Caco-2 (cell line): ENCODE results near the gene ADAMTSL1. TPM values are rescaled to one million over a fixed set of nuclear protein-coding genes. Genes with fewer than 3 reads are reported as not detected.

Source experiments
- BruUV-seq: library from RNA; stranded (reverse); fragments of 400-500 nt; replicated peaks from 2 replicates; lab custom pipeline; 2021; lab: Mats Ljungman, UMichigan
- CTCF ChIA-PET: fragments of 300-600 bp; sonication (Branson Sonifier 250); formaldehyde crosslinking; loops from one replicate; lab custom pipeline; 2022; ENCODE audit warnings: antibody characterized with exemption; lab: Charles Lee
- POLR2A ChIA-PET: fragments of 300-600 bp; sonication (Branson Sonifier 250); formaldehyde crosslinking; loops from one replicate; lab custom pipeline; 2022; ENCODE audit warnings: antibody characterized with exemption; lab: Charles Lee
- DNase-seq, 2 experiments: peaks; one replicate each; pipeline versions ENCODE4 v3.0.0 to v3.0.0-alpha.2; 2020 to 2022
- H3K27me3 ChIP-seq: replicated peaks from 2 replicates; pipeline ENCODE4 v1.6.0; 2011; ENCODE audit warnings: low read length; ENCODE audit not compliant: control insufficient read depth, insufficient read depth
- H3K36me3 ChIP-seq: 2 replicates; pipeline ENCODE4 v1.5.1; 2011; ENCODE audit warnings: low read length; ENCODE audit not compliant: control insufficient read depth, insufficient read depth
- H3K4me1 ChIP-seq: fragments of 250-450 bp; sonication (Bioruptor Pico); 2 replicates; pipeline ENCODE4 v1.5.1; 2020; ENCODE audit warnings: mild to moderate bottlenecking
- H3K4me3 ChIP-seq: 2 replicates; pipeline ENCODE4 v1.5.1; 2011; ENCODE audit warnings: low read depth, mild to moderate bottlenecking, control low read depth, low read length
- H3K9me3 ChIP-seq: fragments of 250-450 bp; sonication (Bioruptor Pico); 2 replicates; pipeline ENCODE4 v1.5.1; 2020; ENCODE audit warnings: mild to moderate bottlenecking, moderate library complexity
- H3K27ac Mint-ChIP-seq: one replicate; pipeline ENCODE4 v1.8.0; 2022; ENCODE audit warnings: mixed read lengths; ENCODE audit not compliant: unreplicated experiment
- H3K27me3 Mint-ChIP-seq: one replicate; pipeline ENCODE4 v1.8.0; 2022; ENCODE audit warnings: mixed read lengths; ENCODE audit not compliant: insufficient read depth, unreplicated experiment
- H3K36me3 Mint-ChIP-seq: one replicate; pipeline ENCODE4 v1.8.0; 2022; ENCODE audit warnings: mild to moderate bottlenecking, mixed read lengths; ENCODE audit not compliant: insufficient read depth, unreplicated experiment
- H3K4me1 Mint-ChIP-seq: one replicate; pipeline ENCODE4 v1.8.0; 2022; ENCODE audit warnings: low read depth, mixed read lengths; ENCODE audit not compliant: unreplicated experiment
- H3K4me3 Mint-ChIP-seq: one replicate; pipeline ENCODE4 v1.8.0; 2022; ENCODE audit warnings: mild to moderate bottlenecking, moderate library complexity, mixed read lengths; ENCODE audit not compliant: unreplicated experiment
- H3K9me3 Mint-ChIP-seq: one replicate; pipeline ENCODE4 v1.8.0; 2022; ENCODE audit warnings: mixed read lengths; ENCODE audit not compliant: unreplicated experiment
- CTCF ChIP-seq, 2 experiments: fragments of 200-600 bp in 1 of 2; IDR thresholded peaks; 1 replicate in 1 of 2; 2 replicates in 1 of 2; pipeline versions ENCODE4 v1.5.1 to v1.8.0; 2011 to 2022; ENCODE audit warnings: antibody characterized with exemption in 1 of 2, control low read depth in 1 of 2, inconsistent platforms in 1 of 2, low read depth in 1 of 2, low read length in 1 of 2, mild to moderate bottlenecking in 1 of 2, moderate library complexity in 1 of 2; ENCODE audit not compliant: insufficient read depth in 1 of 2, severe bottlenecking in 1 of 2, unreplicated experiment in 1 of 2
- intact Hi-C: fragments of 100-400 bp; cut with micrococcal nuclease; formaldehyde crosslinking; loops from one replicate; pipeline ENCODE4 v1.10.0; 2022; ENCODE audit not compliant: unreplicated experiment
- total RNA-seq: library from RNA; stranded (reverse); gene quantifications from 2 replicates; pipeline ENCODE4 v1.2.3, GENCODE V29; 2022

Gene ADAMTSL1
- total RNA-seq, 1 experiment from 2014 or later, result not detected

GRCh38 chr9:18889550-18889949, 415.6 kb downstream of the ADAMTSL1 start:
- intact Hi-C loops, result no loop called here
- no peaks in the 10 kb centered on the region for H3K36me3 Mint-ChIP-seq
- H3K9me3 Mint-ChIP-seq, result peaks cover 4% of the 10 kb centered on the region
- no peak for TF ChIP-seq CTCF (IDR thresholded peaks at IDR 0.05; ENCODE audit: insufficient read depth in 1 of 2, low read depth in 1 of 2, low read length in 1 of 2, severe bottlenecking in 1 of 2, unreplicated experiment in 1 of 2)
- no peak overlapping the region for H3K4me3 Mint-ChIP-seq
- no peaks in the 10 kb centered on the region for H3K27me3 ChIP-seq
- H3K27me3 Mint-ChIP-seq, result peaks cover 2% of the 10 kb centered on the region
- H3K4me1 Mint-ChIP-seq, result no peaks in the 10 kb centered on the region
- H3K4me3 ChIP-seq, result no peak overlapping the region
- no peak for DNase-seq
- BruUV-seq, result no TSS peak
- no peaks in the 10 kb centered on the region for H3K36me3 ChIP-seq
- no peaks in the 10 kb centered on the region for H3K9me3 ChIP-seq
- H3K27ac Mint-ChIP-seq, result no peak overlapping the region
- CTCF ChIA-PET, result no interaction called here
- POLR2A ChIA-PET, result no interaction called here
- H3K4me1 ChIP-seq, result no peaks in the 10 kb centered on the region

GRCh38 chr9:18890372-18890771, 416.4 kb downstream of the ADAMTSL1 start:
- intact Hi-C loops, result no loop called here

GRCh38 chr9:18891946-18892670, 418.2 kb downstream of the ADAMTSL1 start:
- H3K4me3 ChIP-seq, result no peak overlapping the region
- no peak overlapping the region for H3K27ac Mint-ChIP-seq
- no peaks in the 10 kb centered on the region for H3K4me1 ChIP-seq
- H3K4me3 Mint-ChIP-seq, result no peak overlapping the region
- no peaks in the 10 kb centered on the region; the same call in 1 of the 2 replicates for H3K9me3 ChIP-seq
- no TSS peak for BruUV-seq
- H3K36me3 Mint-ChIP-seq, result no peaks in the 10 kb centered on the region
- intact Hi-C loops, result no loop called here
- H3K9me3 Mint-ChIP-seq, result peaks cover 10% of the 10 kb centered on the region
- H3K36me3 ChIP-seq, result no peaks in the 10 kb centered on the region
- ChIA-PET POLR2A (no interaction called here), CTCF (no interaction called here)
- H3K27me3 ChIP-seq, result no peaks in the 10 kb centered on the region
- no peaks in the 10 kb centered on the region for H3K27me3 Mint-ChIP-seq
- no peak for DNase-seq
- H3K4me1 Mint-ChIP-seq, result no peaks in the 10 kb centered on the region
- TF ChIP-seq CTCF (IDR thresholded peaks at IDR 0.05; ENCODE audit: insufficient read depth in 1 of 2, low read depth in 1 of 2, low read length in 1 of 2, severe bottlenecking in 1 of 2, unreplicated experiment in 1 of 2), result no peak

More at GRCh38 chr9:18890372-18890771, 416.4 kb downstream of the ADAMTSL1 start:
- ChIA-PET CTCF (no interaction called here), POLR2A (no interaction called here)
- no TSS peak for BruUV-seq
- no peak overlapping the region for H3K4me3 Mint-ChIP-seq
- Histone ChIP-seq H3K4me3 (no peak overlapping the region), H3K4me1 (no peaks in the 10 kb centered on the region), H3K27me3 (no peaks in the 10 kb centered on the region), H3K36me3 (no peaks in the 10 kb centered on the region), H3K9me3 (no peaks in the 10 kb centered on the region)
- no peaks in the 10 kb centered on the region for H3K27me3 Mint-ChIP-seq
- peaks cover 10% of the 10 kb centered on the region for H3K9me3 Mint-ChIP-seq
- no peaks in the 10 kb centered on the region for H3K36me3 Mint-ChIP-seq
- no peak for TF ChIP-seq CTCF (IDR thresholded peaks at IDR 0.05; ENCODE audit: insufficient read depth in 1 of 2, low read depth in 1 of 2, low read length in 1 of 2, severe bottlenecking in 1 of 2, unreplicated experiment in 1 of 2)
- no peak overlapping the region for H3K27ac Mint-ChIP-seq
- H3K4me1 Mint-ChIP-seq, result no peaks in the 10 kb centered on the region
- DNase-seq, result no peak
